GM21825 (cell line): ENCODE results near the gene IL5RA.

Source experiments
- ATAC-seq: cut with Tn5 transposase; IDR thresholded peaks from one replicate; pipeline ENCODE4 v1.9.1; 2021; ENCODE audit warnings: mild to moderate bottlenecking, moderate library complexity; ENCODE audit not compliant: unreplicated experiment

The IL5RA gene

DNA sequence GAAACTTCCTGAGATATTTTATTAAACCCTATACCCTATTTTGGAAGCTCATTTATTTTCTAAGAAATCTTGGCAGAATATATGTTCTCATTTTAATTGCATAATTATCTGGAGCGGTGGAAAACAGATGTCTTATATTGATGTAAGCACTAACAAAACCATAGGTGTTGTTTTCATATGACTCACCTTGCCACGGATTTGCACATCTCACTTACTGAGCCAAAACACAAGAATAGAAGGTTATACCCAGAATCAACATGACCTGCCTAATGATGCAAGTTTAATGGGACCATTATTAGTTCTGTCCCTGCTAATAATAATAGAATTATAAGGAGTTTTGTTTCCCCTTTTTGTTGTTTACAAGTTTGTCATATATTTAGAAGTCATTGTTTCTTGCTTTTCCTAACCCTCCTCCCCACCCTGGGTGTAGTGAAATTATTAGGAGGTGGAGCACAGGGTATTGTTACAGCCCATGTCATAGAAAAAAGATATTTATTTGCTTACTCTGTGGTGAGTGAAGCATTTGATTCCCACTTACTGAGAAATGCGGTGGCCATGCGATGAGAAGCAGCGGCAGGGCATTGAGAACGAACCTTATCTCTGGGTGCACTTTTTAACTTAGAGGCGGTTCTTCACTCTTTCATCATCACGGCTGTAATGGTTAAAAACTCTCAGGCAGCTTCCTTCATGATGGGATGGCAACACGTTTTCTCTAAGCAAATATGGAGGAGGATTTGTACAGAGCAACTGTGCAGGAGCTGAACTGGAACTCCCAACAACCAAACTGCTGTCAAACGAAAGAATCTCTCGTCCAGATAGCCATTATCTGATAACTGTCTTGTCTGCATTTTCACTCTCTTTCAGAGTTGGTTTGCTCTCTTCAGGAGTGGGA, 521 bp downstream of the IL5RA start:
- ATAC-seq, result peak; percentile 52

GRCh38 chr3:3107858-3108257, 2.3 kb downstream of the IL5RA start:
- no peak for ATAC-seq

DNA sequence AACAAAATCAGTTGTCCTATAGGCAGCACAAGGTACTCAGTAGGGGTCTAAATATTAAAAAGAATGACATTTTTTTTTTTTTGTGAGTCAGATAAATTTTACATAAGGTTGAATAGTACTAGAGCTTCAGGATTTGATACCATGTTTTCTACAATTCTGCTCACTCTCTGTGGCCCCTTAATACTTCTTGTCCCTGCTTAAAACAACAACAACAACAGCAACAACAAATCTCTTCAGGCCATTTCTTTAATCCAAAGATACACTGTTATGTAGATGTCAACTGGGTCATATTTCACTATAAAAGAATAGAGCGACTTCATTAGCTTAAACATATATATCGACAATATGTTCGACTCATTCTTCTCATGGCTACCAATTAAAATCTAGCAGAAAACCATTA, 3.0 kb downstream of the IL5RA start:
- ATAC-seq, result no peak

GRCh38 chr3:3105815-3106214, 4.4 kb downstream of the IL5RA start:
- no peak for ATAC-seq

DNA sequence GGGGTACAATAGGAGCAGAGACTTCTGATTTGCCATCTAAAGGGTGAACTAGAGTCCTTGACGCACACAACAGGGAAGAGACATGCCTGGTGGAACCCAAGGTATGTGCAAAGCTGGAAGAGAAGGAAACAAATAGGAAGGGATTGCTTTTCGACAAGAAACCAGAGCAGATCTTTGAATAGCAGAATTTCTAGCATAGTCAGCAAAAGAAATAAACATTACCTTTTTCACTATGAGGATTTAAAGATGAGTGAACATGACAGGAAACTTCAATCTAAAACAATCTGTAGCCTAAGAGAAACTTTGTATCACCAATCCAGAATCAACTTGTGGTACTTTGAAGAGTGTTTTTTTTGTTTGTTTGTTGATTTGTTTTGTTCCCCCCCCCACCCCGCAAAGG, 4.9 kb downstream of the IL5RA start:
- ATAC-seq, result no peak

GRCh38 chr3:3102751-3103150, 7.4 kb downstream of the IL5RA start:
- no peak for ATAC-seq

DNA sequence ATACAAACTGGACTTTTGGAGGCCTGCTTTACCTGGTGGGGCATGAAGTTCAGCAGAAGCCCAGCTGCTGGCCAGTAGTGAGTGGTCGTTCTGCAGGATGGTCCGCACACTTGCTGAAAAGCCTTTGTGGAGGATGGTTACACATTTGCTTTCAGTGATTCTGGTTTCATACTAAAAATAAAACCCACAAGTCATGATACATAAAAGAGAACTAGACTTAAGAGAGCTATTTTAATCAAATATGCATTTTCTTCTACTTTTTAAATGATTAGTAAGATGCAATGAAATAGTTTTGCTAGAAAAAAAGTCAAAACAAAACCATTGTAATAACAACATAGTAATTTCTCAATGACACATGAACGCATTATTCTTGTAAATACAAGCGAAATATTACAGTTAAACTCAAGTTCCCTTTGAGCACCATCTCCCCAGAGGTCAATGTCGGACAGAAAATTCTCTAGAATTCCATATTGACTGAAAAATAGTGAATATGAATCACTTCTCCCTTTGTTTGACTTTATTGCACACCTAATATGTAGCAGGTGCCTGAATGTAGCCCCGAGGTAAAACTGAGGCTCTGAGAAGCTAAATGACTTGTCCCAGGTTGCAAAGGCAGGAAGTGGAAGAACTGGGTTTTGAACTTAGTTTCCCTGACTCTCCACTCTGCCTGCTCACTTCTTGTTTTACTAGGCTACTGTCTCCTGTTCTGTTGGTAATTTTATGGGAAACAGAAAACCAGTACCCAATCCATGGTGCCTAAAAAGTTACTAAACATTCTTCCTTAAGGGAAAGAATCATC, 8.3 kb downstream of the IL5RA start:
- no peak for ATAC-seq

GRCh38 chr3:3097958-3098357, 12.2 kb downstream of the IL5RA start:
- no peak for ATAC-seq

- ATAC-seq, result peak; percentile 99
Observed at GRCh38 chr3:3089017-3089416, 21.2 kb downstream of the IL5RA start.

- no peak for ATAC-seq
Observed at GRCh38 chr3:3087716-3088465, 22.3 kb downstream of the IL5RA start.

DNA sequence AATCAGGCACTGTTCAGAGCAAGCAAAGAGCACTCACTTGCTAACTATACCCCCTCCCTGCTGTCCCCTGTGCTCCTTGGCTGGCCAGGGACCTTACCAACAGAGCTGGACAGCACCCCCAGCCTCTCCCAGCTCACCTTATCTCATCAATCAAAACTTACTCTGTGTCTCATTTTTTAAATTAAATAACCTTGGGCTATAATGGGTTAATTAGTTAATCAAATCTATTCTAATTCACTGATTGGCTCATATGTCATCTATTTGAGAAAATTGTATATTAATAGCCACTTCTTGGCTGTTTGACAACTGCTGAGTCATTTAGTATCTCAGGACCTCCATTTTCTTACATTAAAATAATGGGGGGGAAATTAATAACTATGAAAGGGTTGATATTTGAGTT, 22.9 kb downstream of the IL5RA start:
- no peak for ATAC-seq

GRCh38 chr3:3086239-3086638, 23.9 kb downstream of the IL5RA start:
- ATAC-seq, result no peak

GRCh38 chr3:3085782-3086181, 24.4 kb downstream of the IL5RA start:
- no peak for ATAC-seq

GRCh38 chr3:3084890-3085289, 25.3 kb downstream of the IL5RA start:
- ATAC-seq, result no peak

- ATAC-seq, result peak; percentile 78
Observed at GRCh38 chr3:3082234-3082924, 27.8 kb downstream of the IL5RA start.

- ATAC-seq, result peak; percentile 55
Observed at GRCh38 chr3:3081381-3082233, 28.6 kb downstream of the IL5RA start.

DNA sequence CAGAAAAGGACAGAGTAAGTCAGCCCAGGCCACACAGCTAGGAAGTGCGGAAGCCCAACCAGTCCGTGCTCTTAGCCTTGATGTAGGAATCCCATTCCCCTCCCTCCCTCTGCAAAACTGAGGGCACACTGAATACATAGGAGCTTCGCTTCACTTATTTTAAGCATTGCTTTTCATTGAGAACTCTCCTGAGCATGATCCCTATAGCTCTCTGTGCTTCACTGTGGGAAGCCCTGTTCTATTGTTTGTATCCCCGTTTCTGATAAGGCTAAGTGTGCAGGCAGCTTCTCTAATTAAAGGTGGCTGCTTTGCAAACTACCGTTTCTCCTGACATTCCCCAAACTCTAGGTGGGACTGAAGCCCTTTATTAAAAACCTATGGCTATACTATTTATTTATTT, 29.9 kb downstream of the IL5RA start:
- ATAC-seq, result no peak

DNA sequence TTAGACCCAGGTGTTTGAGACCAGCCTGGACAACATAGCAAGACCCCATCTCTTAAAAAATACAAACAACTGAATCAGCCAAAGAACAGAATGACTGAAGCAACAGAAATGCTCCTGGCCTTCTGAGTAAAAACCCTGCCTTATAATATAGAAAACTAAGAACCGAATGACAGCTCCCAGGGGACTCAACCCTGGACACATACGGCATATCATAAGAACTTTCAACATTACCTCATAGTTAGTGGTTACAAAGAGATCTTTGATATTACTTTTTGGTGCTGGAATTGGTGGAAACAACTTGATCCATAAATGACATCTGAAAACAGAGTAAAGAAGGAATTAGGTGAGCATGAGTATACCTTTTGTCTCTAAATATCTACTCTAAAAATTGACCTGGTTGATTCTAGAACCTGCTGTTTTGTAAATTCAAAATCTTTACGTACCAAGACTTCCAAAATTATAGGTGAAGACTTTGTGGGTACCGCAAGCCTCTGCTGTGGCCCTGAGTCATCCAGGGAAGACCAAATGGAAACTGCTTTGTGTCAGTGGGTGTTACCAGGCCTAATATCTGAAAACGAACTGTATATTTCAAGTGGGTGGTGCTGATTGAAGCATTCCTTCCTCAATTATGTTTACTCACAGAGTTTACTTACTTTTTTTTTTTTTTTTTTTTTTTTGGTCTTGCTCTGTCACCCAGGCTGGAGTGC, 35.5 kb downstream of the IL5RA start:
- no peak for ATAC-seq

GRCh38 chr3:3071136-3071535, 39.0 kb downstream of the IL5RA start:
- ATAC-seq, result no peak
